ENCODE measurements around the gene PTCD2. TPM values are rescaled to one million over a fixed set of nuclear protein-coding genes. Genes with fewer than 3 reads are reported as not detected.
"Not testable (repeated sequence)": the region's sequence is repeated elsewhere in the genome, so short reads cannot be mapped to it uniquely, and the experiment has no call there.

The PTCD2 gene
- total RNA-seq, 1 experiment from 2014 or later = 19.3 TPM

- TF ChIP-seq EGR1 (IDR thresholded peaks at IDR 0.05; ENCODE audit: low read depth) (no peak), SRF (IDR thresholded peaks at IDR 0.05; ENCODE audit: low read depth) (no peak), CBX3 (IDR thresholded peaks at IDR 0.05; ENCODE audit: low read depth) (no peak), POLR2A (IDR thresholded peaks at IDR 0.05; ENCODE audit: borderline replicate concordance, extremely low read depth, insufficient read depth, insufficient read length) (no peak), SP1 (IDR thresholded peaks at IDR 0.05; ENCODE audit: low read depth) (no peak)
Measured at GRCh38 chr5:72402381-72402890, 82.3 kb downstream of the PTCD2 start (continued).

GRCh38 chr5:72402959-72403628 is 82.9 kb downstream of the PTCD2 start:
- TF ChIP-seq CTCF (IDR thresholded peaks at IDR 0.05 in 2 of 3, conservative IDR thresholded peaks at IDR 0.05 in 1 of 3; ENCODE audit: borderline replicate concordance in 1 of 3, insufficient read depth in 1 of 3, low read depth in 2 of 3, low read length in 2 of 3) (peak; percentile 4 to 67 (median 61); a peak in 4 of 6 replicates), CBX3 (IDR thresholded peaks at IDR 0.05; ENCODE audit: low read depth) (no peak), MAX (IDR thresholded peaks at IDR 0.05) (no peak), REST (IDR thresholded peaks at IDR 0.05; ENCODE audit: low read depth) (no peak), RAD21 (IDR thresholded peaks at IDR 0.05; ENCODE audit: low read depth) (peak; percentile 24; the same call in 1 of the 2 replicates)
- no peak overlapping the region for H3K4me3 ChIP-seq (replicated peaks in 1 of 2; ENCODE audit: low read depth in 1 of 2, low read length in 2 of 2)
- no peaks in the 10 kb centered on the region for H3K36me3 ChIP-seq (ENCODE audit: control insufficient read depth in 1 of 2, insufficient read depth in 2 of 2, low read length in 2 of 2)
- DNase-seq (ENCODE audit: low read depth, low spot score) = no peak
- intact Hi-C loops (cut with micrococcal nuclease) = loop anchor here (1.0 kb wide), 1 partner anchor 121 kb away; no protein-coding TSS in a partner anchor
- no peaks in the 10 kb centered on the region for H3K27me3 ChIP-seq (ENCODE audit: insufficient read depth, low read length)
- ChIA-PET POLR2A (no interaction called here), CTCF (no interaction called here), RAD21 (ENCODE audit: low non-redundant PET in 1 of 2, low total read pairs in 2 of 2, uncharacterized antibody in 2 of 2, unreplicated experiment in 2 of 2) (no interaction called here)
- H3K9me3 ChIP-seq (ENCODE audit: control insufficient read depth in 1 of 2, insufficient read depth in 1 of 2, low read depth in 1 of 2, low read length in 2 of 2) = peaks cover 5 to 11% of the 10 kb centered on the region in 2 experiments; a peak in 3 of 4 replicates
- no peak overlapping the region for H3K4me2 ChIP-seq (ENCODE audit: low read length)
- no peak overlapping the region for H3K27ac ChIP-seq (ENCODE audit: low read depth, low read length)
- no peak overlapping the region for H3K9ac ChIP-seq (ENCODE audit: low read length)
- BruUV-seq (replicated peaks) = no TSS peak
- no peaks in the 10 kb centered on the region for H3K9me2 ChIP-seq (ENCODE audit: insufficient read depth)
- ATAC-seq = peak; percentile 71
- no peaks in the 10 kb centered on the region for H3K79me2 ChIP-seq (ENCODE audit: insufficient read depth, low read length)
- no peaks in the 10 kb centered on the region for H4K20me1 ChIP-seq (ENCODE audit: insufficient read depth)
- H2AFZ ChIP-seq (ENCODE audit: low read depth, low read length, poor library complexity, severe bottlenecking) = peak overlapping the region; percentile 63
- no peaks in the 10 kb centered on the region for H3K4me1 ChIP-seq (ENCODE audit: control insufficient read depth in 1 of 2, insufficient read depth in 2 of 2, low read length in 2 of 2)

GRCh38 chr5:72404771-72405170 is 84.6 kb downstream of the PTCD2 start:
- H3K36me3 ChIP-seq (ENCODE audit: control insufficient read depth in 1 of 2, insufficient read depth in 2 of 2, low read length in 2 of 2); BruUV-seq (replicated peaks); H3K79me2 ChIP-seq (ENCODE audit: insufficient read depth, low read length); H3K27ac ChIP-seq (ENCODE audit: low read depth, low read length); H3K9me2 ChIP-seq (ENCODE audit: insufficient read depth); ATAC-seq; POLR2A ChIA-PET; H3K4me1 ChIP-seq (ENCODE audit: control insufficient read depth in 1 of 2, insufficient read depth in 2 of 2, low read length in 2 of 2); DNase-seq (ENCODE audit: low read depth, low spot score); H3K4me3 ChIP-seq (replicated peaks in 1 of 2; ENCODE audit: low read depth in 1 of 2, low read length in 2 of 2); H3K4me2 ChIP-seq (ENCODE audit: low read length); H2AFZ ChIP-seq (ENCODE audit: low read depth, low read length, poor library complexity, severe bottlenecking); H4K20me1 ChIP-seq (ENCODE audit: insufficient read depth); H3K27me3 ChIP-seq (ENCODE audit: insufficient read depth, low read length); intact Hi-C loops (cut with micrococcal nuclease); RAD21 ChIA-PET (ENCODE audit: low non-redundant PET in 1 of 2, low total read pairs in 2 of 2, uncharacterized antibody in 2 of 2, unreplicated experiment in 2 of 2); H3K9ac ChIP-seq (ENCODE audit: low read length): not testable (repeated sequence)
- CTCF ChIA-PET = interaction anchor here (1.6 kb wide), 1 partner anchor 119 kb away, joined by 3 read pairs; no protein-coding TSS in a partner anchor
- peaks cover 5 to 11% of the 10 kb centered on the region in 2 experiments; a peak in 3 of 4 replicates for H3K9me3 ChIP-seq (ENCODE audit: control insufficient read depth in 1 of 2, insufficient read depth in 1 of 2, low read depth in 1 of 2, low read length in 2 of 2)

All from HCT116 (cell line).